GM19025 (cell line): ENCODE data around the gene GRK5.

Experiments used
- ATAC-seq: cut with Tn5 transposase; IDR thresholded peaks from one replicate; pipeline ENCODE4 v1.9.1; 2021; ENCODE audit warnings: mild to moderate bottlenecking, low read depth, moderate library complexity; ENCODE audit not compliant: unreplicated experiment

GRK5 gene

DNA sequence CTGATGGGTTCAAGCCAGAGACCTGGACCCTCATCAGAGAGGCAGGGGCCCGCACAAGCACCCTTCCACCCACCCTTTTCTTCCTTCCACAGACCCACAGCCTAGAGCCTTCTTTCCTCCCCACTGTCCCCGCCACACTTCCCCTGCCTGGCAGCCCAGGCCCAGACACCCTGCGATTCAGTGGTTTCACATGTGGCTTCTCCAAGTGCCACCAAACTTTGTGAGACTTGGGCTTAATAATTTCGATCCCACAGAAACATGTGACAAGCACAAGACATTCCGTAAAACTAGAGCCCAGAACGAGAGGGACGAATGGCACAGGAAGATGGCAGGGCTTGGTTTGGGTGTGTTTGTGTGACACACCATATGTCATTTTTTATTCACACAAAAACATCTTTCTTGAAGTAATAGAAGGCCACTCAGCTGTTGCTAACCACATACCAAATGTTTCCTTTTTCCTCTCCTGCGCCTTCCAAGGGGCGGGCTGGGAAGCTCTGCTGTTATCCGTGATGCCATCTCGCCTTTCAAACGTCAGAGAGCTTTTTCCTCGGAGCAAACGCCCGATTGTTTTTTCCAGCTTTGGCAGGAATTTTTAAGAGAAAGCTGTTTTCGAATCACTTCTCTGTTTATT is 162.9 kb downstream of the GRK5 start:
- no peak for ATAC-seq

DNA sequence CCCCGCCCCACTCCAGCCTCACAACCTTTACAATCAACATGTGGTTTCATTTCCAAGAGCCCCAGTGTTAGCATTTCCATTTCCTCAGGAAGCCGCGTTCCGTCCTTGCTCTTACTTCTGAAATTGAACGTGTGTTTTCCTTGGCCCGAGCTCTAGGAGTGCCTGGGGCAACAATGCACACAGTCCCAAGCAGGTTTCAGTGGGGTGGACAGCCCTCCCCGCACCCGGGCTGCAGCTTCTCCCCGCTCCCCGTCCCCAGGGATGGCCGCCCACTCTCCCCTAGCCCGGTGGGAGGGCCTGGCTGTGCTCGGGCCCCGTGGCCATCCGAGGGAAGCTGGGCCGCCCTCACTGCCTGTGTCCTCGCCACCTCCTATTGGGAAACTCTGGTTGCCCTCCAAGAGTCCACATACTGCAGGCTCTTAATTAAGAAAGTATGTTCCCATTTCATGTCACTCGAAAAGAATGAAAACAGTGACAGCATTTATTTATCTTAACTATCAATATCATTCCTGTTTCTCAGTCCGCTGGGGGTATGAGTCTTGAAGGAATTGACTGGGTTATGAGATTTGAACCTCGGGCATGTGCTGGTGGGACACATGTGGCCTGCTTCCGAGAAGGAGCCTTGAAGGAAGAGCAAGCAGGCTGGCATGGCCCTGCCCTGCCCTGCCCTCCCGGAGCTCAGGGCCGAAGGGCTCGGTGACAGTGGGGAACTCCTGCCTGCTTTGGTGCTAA is 163.8 kb downstream of the GRK5 start:
- ATAC-seq, result no peak

DNA sequence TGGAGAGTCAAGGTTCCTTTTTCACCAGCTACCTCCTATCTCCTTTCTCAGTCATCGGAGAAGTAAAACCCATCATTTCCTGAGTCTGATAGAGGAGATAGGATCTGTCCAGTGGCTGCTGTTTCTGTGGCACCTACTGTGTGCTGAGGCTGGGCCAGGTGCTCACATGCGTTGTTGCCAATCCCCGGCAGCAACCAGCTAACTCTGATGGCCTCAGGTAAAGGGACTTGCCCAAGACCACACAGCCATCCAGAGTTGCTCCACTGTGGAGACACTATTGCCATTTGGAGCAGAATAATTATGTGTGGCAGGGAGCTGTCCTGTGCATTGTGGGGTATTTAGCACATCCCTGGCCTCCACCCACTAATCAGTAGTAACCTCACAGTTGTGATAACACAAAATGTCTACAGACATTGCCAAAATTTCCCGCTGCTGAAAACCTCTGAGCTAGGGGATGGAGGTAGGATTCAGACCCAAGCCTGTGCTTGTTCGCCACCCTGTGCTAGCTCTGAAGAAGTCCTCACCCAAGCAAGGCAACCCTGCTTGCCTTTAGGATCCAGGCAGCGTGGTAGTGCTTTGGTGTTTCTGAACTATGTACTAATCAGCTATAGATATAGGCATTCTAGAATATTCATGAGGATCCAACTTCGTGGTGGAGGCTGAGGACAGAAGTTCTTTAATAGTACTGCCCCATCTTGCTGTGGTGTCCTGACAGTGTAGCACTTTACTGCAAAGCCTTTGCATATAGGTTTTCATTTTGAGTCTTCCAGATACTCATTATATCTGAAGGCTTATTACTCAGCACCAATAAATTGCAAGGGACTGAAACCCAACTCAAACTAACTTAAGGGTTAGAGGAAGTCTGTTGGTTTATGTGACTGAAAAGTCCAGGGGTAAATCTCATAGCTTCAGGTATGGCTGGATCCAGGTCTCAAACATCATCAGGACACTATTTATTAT is 164.6 kb downstream of the GRK5 start:
- peak; percentile 39 for ATAC-seq

DNA sequence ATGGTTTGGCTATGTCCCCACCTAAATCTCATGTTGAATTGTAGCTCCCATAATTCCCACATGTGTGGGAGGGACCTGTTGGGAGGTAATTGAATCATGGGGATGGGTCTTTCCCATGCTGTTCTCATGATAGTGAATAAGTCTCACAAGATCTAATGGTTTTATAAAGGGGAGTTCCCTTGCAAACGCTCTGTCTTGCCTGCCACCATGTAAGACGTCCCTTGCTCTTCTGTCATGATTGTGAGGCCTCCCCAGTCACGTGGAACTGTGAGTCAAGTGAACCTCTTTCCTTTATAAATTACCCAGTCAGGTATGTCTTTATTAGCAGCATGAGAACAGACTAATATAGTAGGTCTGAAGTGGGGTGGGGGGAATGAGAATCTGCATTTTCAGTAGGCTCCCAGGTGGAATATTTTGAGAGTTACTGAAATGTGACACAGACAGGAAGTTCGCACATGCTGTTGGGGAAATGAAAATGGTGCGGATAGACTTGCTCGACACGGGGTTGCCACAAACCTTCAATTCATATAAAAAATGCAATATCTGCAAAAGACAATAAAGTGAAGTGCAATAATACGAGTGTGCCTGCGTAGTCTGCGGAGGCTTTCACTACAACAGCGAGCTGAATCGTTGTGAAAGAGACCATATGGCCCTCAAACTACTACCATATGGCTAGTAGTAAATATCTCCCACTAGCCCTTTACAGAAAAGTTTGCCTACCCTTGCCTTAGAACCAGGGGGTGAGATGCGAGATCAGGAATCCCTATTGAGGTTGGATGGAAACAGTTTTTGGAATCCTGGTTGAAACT is 166.1 kb downstream of the GRK5 start:
- no peak for ATAC-seq

DNA sequence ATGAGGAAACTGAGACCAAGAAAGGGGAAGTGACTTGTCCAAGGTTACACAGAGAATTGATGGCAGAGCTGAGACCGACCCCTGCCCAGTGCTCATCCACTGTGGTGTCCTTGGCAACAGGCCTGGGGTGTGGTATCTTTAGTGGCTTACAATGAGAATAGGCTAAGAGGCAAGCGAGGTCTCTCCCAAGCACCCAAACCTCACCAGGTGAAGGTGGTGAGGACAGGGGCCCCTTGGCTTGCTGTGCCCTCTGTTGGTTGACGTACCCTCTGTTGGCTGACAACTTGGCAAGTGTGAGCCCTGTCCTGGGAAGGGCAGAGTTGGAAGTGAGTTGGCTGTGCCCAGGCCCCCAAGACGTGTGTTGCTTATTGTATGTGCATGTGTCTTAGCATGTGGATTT is 166.9 kb downstream of the GRK5 start:
- ATAC-seq, result no peak

DNA sequence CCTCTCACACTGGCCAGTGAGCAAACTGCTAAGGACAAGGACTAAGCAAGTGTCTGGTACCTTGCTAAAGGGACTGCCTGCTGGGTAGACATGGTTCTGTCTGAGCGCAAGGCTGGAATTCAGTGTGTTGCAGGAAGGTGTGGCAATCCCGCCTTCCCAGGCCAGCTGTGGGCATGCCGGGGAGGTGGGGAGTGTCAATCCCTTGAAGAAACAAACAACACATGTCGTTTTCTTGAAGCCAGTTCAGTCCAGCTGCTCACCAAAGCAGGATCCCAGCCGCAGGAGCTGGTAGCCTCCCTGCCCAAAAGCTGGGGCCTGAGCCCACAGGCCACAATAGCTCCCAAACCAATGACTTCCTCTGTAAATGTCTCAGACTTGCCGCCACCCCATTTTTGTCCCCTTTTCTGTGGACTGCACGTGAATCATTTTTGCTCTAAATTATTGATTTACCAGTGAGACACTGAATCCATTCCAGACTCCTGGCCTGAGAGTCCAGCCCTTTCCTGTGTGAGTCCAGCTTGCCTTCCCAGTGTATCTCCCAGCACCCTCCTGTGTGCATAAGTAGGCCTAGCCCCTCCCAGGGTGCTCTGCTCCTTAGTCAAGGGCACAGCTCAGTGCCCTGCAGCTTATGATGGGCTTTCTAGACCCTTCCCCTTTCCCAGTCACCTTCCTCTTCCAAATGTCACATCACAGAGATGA is 168.4 kb downstream of the GRK5 start:
- ATAC-seq, result no peak

DNA sequence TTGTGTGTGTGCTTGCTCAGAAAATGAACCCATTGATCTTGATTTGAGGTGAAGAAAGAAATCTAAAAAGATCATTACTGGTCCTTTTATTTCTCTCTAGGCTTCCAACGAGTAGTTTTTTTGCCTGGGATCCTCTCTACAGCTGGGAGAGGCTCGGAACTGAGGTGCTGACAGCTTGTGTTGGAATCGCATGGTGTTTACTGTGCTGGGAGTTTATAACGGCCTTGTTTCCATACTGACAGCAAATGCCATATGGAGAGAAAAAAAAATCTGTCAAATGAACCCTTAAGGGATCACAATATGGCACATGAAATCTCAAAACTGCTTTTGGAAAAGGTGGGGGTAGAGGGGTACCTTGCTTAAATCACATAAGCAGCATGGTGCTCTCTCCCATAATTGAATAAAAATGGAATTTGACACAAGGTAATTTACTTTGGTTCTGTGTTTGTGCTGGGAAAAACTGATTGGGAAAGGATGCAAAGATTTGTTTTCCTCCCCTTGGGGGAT is 170.1 kb downstream of the GRK5 start:
- ATAC-seq, result no peak

DNA sequence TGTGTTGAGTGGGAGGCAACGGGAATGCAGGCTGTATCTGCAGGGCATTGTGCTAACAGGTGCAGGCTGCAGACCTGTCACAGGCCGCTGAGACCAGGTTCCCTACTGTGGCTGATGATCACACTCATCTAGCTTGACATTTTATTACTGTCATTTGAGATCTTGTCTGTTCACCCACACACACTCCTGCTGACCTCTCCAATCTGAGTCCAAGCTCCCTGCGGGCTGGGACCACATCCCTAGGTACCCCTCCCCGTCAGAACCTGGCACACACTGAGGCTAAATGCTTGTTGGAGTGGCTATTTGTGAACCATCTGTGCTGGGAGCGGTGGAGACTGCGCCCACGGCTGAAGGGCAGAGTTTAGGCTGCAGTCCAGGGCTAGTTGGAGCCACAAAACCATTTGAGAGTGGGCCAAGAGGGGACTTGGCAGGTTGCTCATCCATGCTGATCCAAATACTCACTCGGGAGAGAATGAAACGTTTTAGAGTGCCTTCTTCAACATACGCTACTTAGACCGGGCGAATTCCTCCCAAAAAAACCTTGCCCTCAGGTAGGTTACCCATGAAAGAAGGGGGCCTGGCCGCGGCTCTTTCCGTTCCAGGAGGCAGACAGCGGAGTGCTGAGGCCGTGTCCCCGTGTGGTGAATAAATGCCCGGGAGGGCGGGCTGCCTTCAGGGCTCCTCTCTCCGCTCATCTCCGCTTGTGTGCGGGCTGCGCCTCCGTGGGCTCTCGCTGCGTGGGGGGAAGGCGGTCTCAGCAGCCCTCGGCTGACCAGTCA is 170.8 kb downstream of the GRK5 start:
- ATAC-seq, result no peak

DNA sequence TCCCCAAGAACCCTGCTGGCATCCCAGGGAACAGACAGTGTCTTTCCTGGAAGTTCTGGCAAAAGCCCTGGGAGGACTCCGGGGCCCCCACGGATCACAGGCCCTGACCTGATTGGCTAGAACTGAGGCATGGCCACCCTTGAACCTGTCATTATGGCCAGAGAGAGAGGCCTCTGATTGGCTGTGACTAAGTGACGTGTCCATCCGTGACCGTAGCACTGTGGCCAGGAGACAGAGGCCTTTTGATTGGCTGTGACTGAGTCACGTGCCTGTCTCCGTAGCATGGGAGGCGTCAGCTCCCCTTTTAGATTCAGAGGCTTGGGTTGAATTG is 171.3 kb downstream of the GRK5 start:
- ATAC-seq, result no peak

DNA sequence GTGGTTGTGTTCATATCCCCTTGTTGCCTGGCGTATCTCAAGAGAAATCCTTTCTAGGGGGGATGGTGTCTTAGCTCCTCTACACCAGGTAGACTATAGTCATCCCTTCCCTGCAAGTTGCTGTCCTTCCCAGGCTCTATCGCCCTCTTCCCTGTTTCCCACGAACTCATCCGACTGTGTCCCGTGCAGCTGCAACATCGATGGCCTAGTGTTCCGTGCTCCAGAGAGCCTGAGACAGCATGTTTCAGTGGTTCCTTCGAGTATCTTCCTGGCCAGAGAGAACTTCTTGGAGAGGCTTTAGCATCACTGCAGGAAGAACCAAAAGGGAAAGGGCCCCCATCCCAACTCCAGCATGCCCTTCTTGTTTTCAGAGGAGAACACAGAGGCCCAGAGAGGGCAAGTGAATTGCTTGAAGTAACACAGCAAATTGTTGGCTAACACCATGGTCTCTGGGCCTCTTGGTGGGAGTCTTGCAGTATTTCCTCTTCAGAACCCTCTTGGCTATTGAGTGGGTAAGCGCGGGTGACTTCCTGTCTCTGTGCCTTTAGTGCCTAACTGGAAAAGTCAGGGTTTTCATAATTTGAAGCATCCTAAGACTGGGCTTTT is 172.2 kb downstream of the GRK5 start:
- no peak for ATAC-seq

DNA sequence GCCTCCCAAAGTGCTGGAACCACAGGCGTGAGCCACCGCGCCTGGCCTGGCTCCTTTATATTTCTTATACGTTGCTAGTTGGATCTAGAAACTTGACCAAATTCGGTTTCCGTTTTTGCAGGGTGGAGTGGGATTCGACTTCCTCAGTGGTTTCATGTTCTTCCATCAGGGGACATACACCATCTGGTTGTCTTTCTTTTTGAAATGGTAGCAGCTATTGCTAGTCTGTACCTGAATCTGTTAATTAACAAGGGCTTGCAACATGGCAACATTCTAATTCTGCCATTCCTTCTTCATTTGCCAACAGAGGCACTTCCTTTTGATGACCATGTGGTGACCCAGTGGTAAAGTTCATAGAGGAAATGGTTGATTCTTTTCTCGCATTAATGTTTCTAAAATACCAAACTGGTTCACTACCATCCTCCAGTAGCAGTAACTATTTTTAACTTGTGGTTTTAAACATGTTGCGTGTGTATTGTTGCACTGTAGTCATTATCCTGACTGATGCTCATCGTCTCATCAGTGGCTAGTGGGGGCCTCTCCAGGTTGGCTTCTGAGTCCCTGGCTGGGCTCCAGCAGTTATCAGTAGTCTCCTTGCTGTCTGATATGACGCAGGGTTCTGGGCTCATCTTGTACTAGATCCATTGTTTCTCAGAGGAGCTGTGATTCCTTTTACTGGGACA is 175.9 kb downstream of the GRK5 start:
- ATAC-seq, result no peak

DNA sequence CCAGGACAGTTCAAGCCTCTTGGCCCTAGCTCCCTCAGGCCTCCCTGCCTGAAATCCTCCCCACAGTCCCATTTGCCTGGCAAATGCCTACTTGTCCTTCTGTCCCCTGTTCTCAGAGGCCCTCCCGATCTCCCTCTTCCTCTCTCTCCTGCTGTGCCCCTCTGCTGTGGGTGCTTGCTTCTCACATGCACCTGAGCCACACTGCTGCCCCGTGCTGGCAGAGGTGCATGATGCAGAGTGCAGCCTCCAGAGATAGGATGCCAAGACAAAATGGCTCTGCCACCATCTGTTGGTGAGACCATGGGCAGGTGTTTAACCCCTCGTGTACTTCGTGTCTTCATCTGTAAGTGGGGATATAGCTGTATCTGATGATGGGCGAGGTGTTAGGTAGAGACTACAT is 176.8 kb downstream of the GRK5 start:
- ATAC-seq, result no peak

DNA sequence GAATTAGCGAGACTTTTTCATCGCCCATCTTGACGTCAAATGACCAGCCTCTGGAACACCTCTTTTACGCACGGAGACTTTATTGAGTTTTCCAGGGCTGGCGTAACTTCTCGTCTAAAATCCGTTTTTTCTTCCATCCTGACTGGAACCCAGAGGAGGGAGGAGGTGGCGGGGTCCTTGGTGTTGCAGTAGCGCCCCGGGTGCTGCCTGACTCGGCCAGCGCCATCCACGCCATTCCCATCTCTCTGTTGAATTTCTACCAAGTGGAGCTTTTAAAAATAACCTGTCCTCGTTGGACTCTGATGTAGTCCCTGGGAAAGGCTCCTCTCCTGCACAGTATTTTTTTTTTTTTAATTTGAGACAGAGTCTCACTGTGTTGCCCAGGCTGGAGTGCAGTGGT is 179.3 kb downstream of the GRK5 start:
- ATAC-seq, result no peak

DNA sequence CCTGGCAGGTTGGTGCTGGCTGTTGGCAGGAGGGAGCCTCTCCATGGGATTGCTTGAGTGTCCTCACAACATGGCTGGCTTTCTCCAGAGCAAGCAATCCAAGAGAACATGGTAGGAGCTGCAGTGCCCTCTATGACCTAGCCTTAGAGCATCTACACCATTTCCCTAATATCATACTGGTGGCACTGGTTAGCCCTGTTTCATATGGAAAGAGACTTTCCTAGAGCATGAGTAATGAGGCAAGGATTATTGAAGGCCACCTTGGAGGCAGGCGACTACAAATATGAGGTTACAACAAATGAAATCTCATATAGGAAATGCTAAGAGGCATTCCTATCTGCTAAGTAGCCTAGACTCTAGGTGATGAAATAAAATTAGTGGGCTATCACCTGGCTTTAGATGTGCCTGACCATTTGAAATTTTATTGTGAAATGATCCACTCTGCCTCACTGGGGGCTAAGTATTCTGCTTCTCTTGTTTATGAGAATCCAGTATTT is 181.5 kb downstream of the GRK5 start:
- no peak for ATAC-seq

DNA sequence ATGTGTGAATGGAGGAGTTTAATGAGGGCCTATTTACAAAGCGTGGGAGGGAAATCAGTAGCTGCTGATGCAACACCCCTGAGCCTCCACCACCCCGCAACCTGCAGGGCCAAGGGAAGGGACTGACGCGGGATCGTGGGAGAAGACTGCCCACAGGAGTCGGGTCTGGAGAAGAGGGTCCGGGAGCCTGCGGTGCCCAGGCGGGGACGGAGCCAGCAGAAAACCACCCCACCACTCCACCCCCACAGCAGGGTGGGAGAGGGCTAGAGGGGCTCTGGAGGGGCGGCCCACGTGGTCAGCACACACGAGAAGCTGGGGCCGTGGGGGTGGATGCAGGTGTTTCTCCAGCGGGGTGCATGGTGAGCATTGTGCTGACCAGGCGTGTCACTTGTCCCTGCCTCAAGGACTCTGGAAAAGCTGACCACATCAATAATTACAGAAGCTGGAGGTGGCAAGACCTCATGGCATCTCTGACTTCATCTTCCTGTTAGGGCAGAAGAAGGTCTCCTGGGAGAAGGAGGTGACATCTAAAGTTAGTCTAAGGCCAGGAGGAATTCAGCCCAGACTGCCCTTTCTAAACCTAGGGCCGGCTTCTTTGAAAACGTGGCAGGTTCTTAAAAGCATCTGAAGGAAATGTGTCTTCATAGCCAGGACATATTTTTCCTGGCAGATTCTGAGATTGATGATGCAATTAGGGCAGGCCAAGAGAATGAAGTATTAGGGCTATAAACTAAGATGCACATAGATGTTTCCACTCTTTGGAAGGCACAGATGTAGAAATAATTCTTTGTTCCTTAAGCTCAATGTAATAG is 184.3 kb downstream of the GRK5 start:
- ATAC-seq, result no peak

DNA sequence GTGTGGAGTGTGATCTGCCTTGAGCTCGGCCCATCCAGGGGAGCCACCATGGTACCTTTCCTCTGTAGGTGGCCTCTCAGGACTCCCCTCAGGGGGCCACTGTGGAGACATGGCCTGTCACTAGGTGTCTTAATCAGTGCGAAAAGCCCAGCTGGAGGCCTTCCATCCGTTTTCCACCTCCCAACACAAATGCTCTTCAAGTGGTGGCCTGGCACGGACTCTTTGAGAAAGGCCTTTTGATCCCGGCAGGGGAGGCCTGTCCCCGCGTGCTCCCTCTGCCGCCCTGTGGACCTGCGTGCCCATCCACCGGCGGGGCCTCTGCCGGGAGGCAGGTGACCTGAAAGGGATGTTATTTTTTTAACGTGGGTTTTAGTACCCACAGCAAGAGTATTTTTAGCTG is 185.6 kb downstream of the GRK5 start:
- ATAC-seq, result no peak

DNA sequence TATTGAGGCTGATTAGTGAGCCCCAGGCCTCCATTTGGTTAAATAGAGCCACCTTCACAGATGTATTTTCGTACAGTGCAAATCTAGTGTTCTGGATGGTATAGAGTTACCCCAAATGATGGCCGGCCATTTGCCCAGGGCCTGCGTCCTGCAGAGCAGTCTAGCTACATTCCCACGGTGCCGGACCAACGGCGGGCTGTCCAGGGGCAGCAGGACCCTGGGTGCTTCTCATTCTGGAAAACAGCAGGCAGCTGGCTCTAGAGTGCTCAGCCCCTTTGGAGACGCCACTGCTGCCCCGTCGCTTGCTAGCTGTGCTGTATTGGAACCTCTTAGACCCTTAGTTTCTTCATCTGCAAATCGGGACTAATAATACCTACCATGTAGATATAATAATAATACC is 186.1 kb downstream of the GRK5 start:
- ATAC-seq, result no peak
